Caco-2 (cell line): ENCODE measurements around the gene PCDHB5. TPM values are rescaled to one million over a fixed set of nuclear protein-coding genes. Genes with fewer than 3 reads are reported as not detected.
"Not testable (repeated sequence)": the region's sequence is repeated elsewhere in the genome, so short reads cannot be mapped to it uniquely, and the experiment has no call there.

Experiments
- BruUV-seq: library from RNA; stranded (reverse); fragments of 400-500 nt; replicated peaks from 2 replicates; lab custom pipeline; 2021; lab: Mats Ljungman, UMichigan
- CTCF ChIA-PET: fragments of 300-600 bp; sonication (Branson Sonifier 250); formaldehyde crosslinking; loops from one replicate; lab custom pipeline; 2022; ENCODE audit warnings: antibody characterized with exemption; lab: Charles Lee
- POLR2A ChIA-PET: fragments of 300-600 bp; sonication (Branson Sonifier 250); formaldehyde crosslinking; loops from one replicate; lab custom pipeline; 2022; ENCODE audit warnings: antibody characterized with exemption; lab: Charles Lee
- DNase-seq, 2 experiments: peaks; one replicate each; pipeline versions ENCODE4 v3.0.0 to v3.0.0-alpha.2; 2020 to 2022
- H3K27me3 ChIP-seq: replicated peaks from 2 replicates; pipeline ENCODE4 v1.6.0; 2011; ENCODE audit warnings: low read length; ENCODE audit not compliant: control insufficient read depth, insufficient read depth
- H3K36me3 ChIP-seq: 2 replicates; pipeline ENCODE4 v1.5.1; 2011; ENCODE audit warnings: low read length; ENCODE audit not compliant: control insufficient read depth, insufficient read depth
- H3K4me1 ChIP-seq: fragments of 250-450 bp; sonication (Bioruptor Pico); 2 replicates; pipeline ENCODE4 v1.5.1; 2020; ENCODE audit warnings: mild to moderate bottlenecking
- H3K4me3 ChIP-seq: 2 replicates; pipeline ENCODE4 v1.5.1; 2011; ENCODE audit warnings: low read depth, mild to moderate bottlenecking, control low read depth, low read length
- H3K9me3 ChIP-seq: fragments of 250-450 bp; sonication (Bioruptor Pico); 2 replicates; pipeline ENCODE4 v1.5.1; 2020; ENCODE audit warnings: mild to moderate bottlenecking, moderate library complexity
- H3K27ac Mint-ChIP-seq: one replicate; pipeline ENCODE4 v1.8.0; 2022; ENCODE audit warnings: mixed read lengths; ENCODE audit not compliant: unreplicated experiment
- H3K27me3 Mint-ChIP-seq: one replicate; pipeline ENCODE4 v1.8.0; 2022; ENCODE audit warnings: mixed read lengths; ENCODE audit not compliant: insufficient read depth, unreplicated experiment
- H3K36me3 Mint-ChIP-seq: one replicate; pipeline ENCODE4 v1.8.0; 2022; ENCODE audit warnings: mild to moderate bottlenecking, mixed read lengths; ENCODE audit not compliant: insufficient read depth, unreplicated experiment
- H3K4me1 Mint-ChIP-seq: one replicate; pipeline ENCODE4 v1.8.0; 2022; ENCODE audit warnings: low read depth, mixed read lengths; ENCODE audit not compliant: unreplicated experiment
- H3K4me3 Mint-ChIP-seq: one replicate; pipeline ENCODE4 v1.8.0; 2022; ENCODE audit warnings: mild to moderate bottlenecking, moderate library complexity, mixed read lengths; ENCODE audit not compliant: unreplicated experiment
- H3K9me3 Mint-ChIP-seq: one replicate; pipeline ENCODE4 v1.8.0; 2022; ENCODE audit warnings: mixed read lengths; ENCODE audit not compliant: unreplicated experiment
- CTCF ChIP-seq, 2 experiments: fragments of 200-600 bp in 1 of 2; IDR thresholded peaks; 1 replicate in 1 of 2; 2 replicates in 1 of 2; pipeline versions ENCODE4 v1.5.1 to v1.8.0; 2011 to 2022; ENCODE audit warnings: antibody characterized with exemption in 1 of 2, control low read depth in 1 of 2, inconsistent platforms in 1 of 2, low read depth in 1 of 2, low read length in 1 of 2, mild to moderate bottlenecking in 1 of 2, moderate library complexity in 1 of 2; ENCODE audit not compliant: insufficient read depth in 1 of 2, severe bottlenecking in 1 of 2, unreplicated experiment in 1 of 2
- intact Hi-C: fragments of 100-400 bp; cut with micrococcal nuclease; formaldehyde crosslinking; loops from one replicate; pipeline ENCODE4 v1.10.0; 2022; ENCODE audit not compliant: unreplicated experiment
- total RNA-seq: library from RNA; stranded (reverse); gene quantifications from 2 replicates; pipeline ENCODE4 v1.2.3, GENCODE V29; 2022

PCDHB5 gene
- total RNA-seq, 1 experiment from 2014 or later: not detected

DNA sequence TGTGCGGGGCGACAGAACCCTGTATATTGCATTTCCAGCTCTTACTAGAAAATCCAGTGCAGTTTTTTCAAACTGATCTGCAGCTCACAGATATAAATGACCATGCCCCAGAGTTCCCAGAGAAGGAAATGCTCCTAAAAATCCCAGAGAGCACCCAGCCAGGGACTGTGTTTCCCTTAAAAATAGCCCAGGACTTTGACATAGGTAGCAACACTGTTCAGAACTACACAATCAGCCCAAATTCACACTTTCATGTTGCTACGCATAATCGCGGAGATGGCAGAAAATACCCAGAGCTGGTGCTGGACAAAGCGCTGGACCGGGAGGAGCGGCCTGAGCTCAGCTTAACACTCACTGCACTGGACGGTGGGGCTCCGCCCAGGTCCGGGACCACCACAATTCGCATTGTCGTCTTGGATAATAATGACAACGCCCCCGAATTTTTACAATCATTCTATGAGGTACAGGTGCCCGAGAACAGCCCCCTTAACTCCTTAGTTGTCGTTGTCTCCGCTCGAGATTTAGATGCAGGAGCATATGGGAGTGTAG lies 786 bp downstream of the PCDHB5 start:
- BruUV-seq: no TSS peak
- CTCF ChIA-PET: no interaction called here
- no peak for TF ChIP-seq CTCF (IDR thresholded peaks at IDR 0.05; ENCODE audit: insufficient read depth in 1 of 2, low read depth in 1 of 2, low read length in 1 of 2, severe bottlenecking in 1 of 2, unreplicated experiment in 1 of 2)
- no peak for DNase-seq
- intact Hi-C loops: no loop called here
- H3K4me1 Mint-ChIP-seq: no peaks in the 10 kb centered on the region
- Histone ChIP-seq H3K27me3 (no peaks in the 10 kb centered on the region), H3K4me1 (no peaks in the 10 kb centered on the region), H3K4me3 (no peak overlapping the region), H3K36me3 (no peaks in the 10 kb centered on the region), H3K9me3 (peaks cover 7% of the 10 kb centered on the region; the same call in 1 of the 2 replicates)
- peaks cover 28% of the 10 kb centered on the region for H3K9me3 Mint-ChIP-seq
- no peaks in the 10 kb centered on the region for H3K36me3 Mint-ChIP-seq
- POLR2A ChIA-PET: no interaction called here
- no peak overlapping the region for H3K27ac Mint-ChIP-seq
- H3K27me3 Mint-ChIP-seq: no peaks in the 10 kb centered on the region
- no peak overlapping the region for H3K4me3 Mint-ChIP-seq

DNA sequence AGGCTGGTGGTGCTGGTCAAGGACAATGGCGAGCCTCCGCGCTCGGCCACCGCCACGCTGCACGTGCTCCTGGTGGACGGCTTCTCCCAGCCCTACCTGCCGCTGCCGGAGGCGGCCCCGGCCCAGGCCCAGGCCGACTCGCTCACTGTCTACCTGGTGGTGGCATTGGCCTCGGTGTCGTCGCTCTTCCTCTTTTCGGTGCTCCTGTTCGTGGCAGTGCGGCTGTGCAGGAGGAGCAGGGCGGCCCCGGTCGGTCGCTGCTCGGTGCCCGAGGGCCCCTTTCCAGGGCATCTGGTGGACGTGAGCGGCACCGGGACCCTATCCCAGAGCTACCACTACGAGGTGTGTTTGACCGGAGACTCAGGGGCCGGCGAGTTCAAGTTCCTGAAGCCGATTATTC lies 2.3 kb downstream of the PCDHB5 start:
- BruUV-seq, H3K27me3 ChIP-seq, H3K4me1 Mint-ChIP-seq, H3K27ac Mint-ChIP-seq, CTCF ChIA-PET, H3K4me3 Mint-ChIP-seq, H3K4me3 ChIP-seq, H3K27me3 Mint-ChIP-seq, H3K9me3 ChIP-seq, POLR2A ChIA-PET, H3K36me3 Mint-ChIP-seq, intact Hi-C loops, H3K4me1 ChIP-seq, DNase-seq, H3K36me3 ChIP-seq: not testable (repeated sequence)
- H3K9me3 Mint-ChIP-seq: peaks cover 28% of the 10 kb centered on the region

DNA sequence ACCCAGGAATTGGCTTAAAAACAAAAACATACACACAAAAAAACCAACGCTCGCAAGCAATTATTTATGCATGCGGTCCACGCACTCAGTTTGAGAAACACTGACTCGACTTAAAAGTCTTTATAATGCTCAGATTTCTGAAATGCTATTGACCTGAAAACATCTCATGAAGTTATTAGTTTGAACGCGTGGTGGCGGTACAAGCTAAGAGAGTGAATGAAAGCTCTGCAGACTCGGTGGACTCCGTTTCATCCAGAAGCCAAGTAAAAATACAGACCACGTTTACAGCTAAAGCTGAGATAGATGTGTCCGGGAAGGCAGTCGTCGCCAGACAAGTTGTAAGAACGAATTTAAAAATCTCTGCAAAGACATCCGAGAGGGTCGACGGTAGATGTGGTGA lies 14.8 kb downstream of the PCDHB5 start, which contains the start of gene PCDHB6:
Gene PCDHB6 (plus strand): TSS at position 246 of the 400 bp plus-strand sequence. CDS start 201 bp downstream, outside the sequence.
- DNase-seq: no peak
- POLR2A ChIA-PET: no interaction called here
- no peak within 1 kb of the TSS for H3K4me3 Mint-ChIP-seq

More for the DNA sequence above, 14.8 kb downstream of the PCDHB5 start, which contains the start of gene PCDHB6:
- H3K27me3 Mint-ChIP-seq: no peaks in the 10 kb centered on the region
- no peaks in the 10 kb centered on the region for H3K4me1 Mint-ChIP-seq
- H3K27ac Mint-ChIP-seq: no peak within 1 kb of the TSS
- CTCF ChIA-PET: no interaction called here
- Histone ChIP-seq H3K4me1 (no peaks in the 10 kb centered on the region), H3K27me3 (no peaks in the 10 kb centered on the region), H3K36me3 (no peaks in the 10 kb centered on the region), H3K4me3 (no peak within 1 kb of the TSS), H3K9me3 (no peaks in the 10 kb centered on the region)
- intact Hi-C loops: no loop called here
- no peaks in the 10 kb centered on the region for H3K36me3 Mint-ChIP-seq
- peaks cover 44% of the 10 kb centered on the region for H3K9me3 Mint-ChIP-seq
- no peak for TF ChIP-seq CTCF (IDR thresholded peaks at IDR 0.05; ENCODE audit: insufficient read depth in 1 of 2, low read depth in 1 of 2, low read length in 1 of 2, severe bottlenecking in 1 of 2, unreplicated experiment in 1 of 2)
- no TSS peak for BruUV-seq
